Head of caudate nucleus (tissue), 42 donors: ENCODE data around the gene EXOC1L.
A peak's percentile ranks its signal among the peaks of the same experiment; 100 is the strongest.
"Not testable (repeated sequence)": the region's sequence is repeated elsewhere in the genome, so short reads cannot be mapped to it uniquely, and the experiment has no call there.

ENCODE experiments used
- DNase-seq, 42 donors: peaks; one replicate each; pipeline versions ENCODE4 v3.0.0 to v3.0.0-alpha.2; 2020 to 2021; ENCODE audit warnings: mixed read lengths in 7 of 42
- intact Hi-C: fragments of 100-400 bp; cut with DNase I; formaldehyde crosslinking; loops from one replicate; pipeline ENCODE4 v1.15.0; 2022

The EXOC1L gene

DNA sequence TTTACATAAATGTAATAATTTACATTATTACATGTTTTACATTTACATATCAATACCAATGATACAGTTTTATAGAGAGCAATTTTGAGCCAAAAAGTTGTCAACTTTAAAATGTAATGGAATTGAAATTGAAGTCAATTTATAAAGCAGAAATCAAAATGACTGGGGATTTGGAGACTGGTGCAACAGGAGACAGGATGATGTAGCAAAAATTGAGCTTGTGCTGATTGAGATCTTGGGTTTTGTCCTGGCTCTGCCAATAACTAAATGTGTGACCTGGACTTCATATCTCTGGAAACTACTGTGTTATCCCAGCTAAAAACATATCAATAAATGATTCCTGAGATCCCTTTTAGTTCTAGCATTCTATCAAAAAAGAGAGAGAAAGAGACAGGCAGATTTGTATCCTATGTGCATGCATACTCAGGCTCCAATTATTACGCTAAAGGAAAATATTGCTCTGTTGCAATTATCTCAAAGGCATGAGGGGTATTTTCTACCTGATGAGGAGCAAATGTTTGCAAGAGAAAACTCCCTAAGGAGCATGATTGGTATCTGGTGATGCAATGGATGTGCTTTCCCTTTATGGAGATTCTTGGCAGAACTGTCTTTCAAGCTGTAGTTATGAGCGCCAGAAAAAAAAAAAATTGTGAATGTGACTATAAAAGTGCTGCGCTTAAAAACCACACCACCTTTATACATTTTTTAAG, 14.7 kb downstream of the EXOC1L start:
- no peak for DNase-seq
- intact Hi-C loops, result no loop called here

DNA sequence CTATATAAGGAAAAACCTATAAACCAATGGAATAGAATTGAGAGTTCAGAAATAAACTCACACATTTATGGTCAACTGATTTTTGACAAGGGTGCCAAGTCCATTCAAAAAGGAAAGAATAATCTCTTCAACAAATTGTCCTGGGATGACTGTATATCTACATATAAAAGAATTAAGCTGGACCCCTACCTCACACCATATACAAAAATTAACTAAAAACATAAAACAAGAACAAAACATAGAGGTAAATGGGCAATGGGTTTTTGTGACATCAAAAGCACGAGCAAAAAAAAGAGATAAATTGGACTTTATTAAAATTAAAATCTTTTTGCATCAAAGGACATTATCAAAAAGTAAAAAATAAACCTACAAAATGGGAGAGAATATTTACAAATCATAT, 18.3 kb downstream of the EXOC1L start:
- DNase-seq, result no peak
- intact Hi-C loops, result no loop called here

DNA sequence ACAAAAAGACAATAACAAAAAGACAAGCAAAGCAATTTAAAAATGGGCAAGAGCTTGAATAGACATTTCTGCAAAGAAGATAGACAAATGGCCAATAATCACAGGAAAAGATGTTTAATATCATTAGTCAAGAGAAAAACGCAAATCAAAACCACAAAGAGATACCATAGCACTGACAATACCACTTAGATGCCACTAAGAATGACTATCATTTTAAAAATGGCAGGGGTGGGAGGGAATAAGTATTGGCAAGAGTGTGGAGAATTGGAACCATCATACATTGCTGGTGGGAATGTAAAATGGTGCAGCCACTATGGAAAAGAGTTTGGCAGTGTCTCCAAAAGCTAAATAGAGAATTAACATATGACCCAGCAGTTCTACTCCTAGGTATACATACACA, 18.8 kb downstream of the EXOC1L start:
- intact Hi-C loops, result no loop called here
- DNase-seq, result no peak

DNA sequence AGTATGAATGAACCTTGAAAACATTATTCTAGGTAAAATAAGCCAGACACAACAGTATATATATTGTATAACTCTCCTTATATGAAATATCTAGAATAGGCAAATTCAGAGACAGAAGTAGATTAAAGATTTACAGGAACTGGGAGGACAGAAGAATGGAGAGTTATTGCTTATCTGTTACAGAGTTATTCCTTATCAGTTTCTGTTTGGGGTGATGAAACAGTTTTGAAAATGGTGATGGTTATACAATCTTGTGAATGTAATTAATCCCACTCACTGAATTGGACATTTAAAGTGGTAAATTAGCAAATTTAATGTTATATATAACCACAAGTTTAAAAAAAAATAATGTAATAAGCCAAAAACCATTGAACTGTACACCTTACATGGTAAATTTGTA, 19.4 kb downstream of the EXOC1L start:
- intact Hi-C loops, result no loop called here
- no peak for DNase-seq

DNA sequence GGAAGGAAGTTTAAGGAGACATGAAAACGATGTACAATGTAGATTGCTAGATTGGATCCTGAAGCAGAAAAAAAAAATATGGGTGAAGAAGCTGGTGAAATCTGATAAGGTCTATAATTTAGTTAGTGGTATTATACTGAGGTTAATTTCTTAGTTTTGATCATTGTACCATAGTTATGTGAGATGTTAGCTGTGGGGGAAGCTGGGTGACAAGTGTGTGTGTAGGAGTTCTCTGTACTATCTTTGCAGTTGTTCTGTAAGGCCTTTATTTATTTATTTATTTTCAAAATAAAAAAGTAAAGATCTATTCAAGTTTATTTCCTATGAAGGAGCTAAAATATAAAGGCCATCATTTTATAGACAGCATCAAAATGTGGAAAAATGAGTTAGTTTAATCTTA, 21.4 kb downstream of the EXOC1L start:
- no peak for DNase-seq
- intact Hi-C loops, result no loop called here

DNA sequence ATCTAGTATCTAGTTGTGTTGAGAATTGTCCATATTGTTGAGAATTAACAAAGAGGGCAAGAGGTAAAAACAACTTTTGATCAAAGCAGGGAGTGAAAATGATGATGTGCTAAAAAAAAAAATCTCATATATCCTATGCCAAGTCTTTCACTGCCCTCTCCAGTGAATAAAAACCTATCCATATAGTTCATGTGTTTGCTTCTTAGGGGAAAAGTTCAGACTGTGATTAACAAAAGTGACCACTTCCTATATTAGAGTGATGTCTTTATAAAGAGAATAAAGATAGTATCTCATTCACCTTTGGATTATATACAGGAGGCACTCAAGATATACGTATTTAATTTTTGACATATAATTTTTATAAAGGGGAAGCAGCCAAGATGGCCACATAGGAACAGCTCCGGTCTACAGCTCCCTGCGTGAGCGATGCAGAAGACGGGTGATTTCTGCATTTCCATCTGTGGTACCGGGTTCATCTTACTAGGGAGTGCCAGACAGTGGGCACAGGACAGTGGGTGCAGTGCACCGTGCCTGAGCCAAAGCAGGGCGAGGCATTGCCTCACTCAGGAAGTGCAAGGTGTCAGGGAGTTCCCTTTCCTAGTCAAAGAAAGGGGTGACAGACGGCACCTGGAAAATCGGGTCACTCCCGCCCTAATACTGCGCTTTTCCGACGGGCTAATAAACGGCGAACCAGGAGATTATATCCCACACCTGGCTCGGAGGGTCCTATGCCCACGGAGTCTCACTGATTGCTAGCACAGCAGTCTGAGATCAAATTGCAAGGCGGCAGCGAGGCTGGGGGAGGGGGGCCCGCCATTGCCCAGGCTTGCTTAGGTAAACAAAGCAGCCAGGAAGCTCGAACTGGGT, 22.0 kb downstream of the EXOC1L start:
- DNase-seq, intact Hi-C loops: not testable (repeated sequence)

DNA sequence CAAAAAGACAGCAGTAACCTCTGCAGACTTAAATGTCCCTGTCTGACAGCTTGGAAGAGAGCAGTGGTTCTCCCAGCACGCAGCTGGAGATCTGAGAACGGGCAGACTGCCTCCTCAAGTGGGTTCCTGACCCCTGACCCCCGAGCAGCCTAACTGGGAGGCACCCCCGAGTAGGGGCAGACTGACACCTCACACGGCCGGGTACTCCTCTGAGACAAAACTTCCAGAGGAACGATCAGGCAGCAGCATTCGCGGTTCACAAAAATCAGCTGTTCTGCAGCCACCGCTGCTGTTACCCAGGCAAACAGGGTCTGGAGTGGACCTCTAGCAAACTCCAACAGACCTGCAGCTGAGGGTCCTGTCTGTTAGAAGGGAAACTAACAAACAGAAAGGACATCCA, 22.7 kb downstream of the EXOC1L start:
- DNase-seq, intact Hi-C loops: not testable (repeated sequence)

DNA sequence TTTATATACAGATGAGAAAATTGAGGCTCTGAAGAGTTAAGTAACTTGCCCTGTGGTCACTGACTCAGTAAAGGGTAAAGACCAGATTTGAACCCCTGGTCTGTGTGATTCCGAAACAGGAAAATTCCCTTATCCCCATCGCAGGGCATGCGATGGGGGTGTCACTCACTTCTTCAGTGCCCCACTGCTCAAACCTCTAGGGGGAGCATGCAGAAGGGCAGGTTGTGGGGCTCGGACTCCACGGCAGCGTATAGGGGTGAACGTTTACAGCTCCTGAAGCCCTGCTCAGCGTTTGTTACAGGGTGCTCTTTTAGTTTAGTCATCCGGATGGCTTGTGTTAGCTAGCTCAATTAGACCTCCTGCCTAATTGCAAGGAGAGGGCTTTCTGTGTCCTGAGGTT, 30.1 kb downstream of the EXOC1L start:
- intact Hi-C loops, result no loop called here
- DNase-seq, result no peak

DNA sequence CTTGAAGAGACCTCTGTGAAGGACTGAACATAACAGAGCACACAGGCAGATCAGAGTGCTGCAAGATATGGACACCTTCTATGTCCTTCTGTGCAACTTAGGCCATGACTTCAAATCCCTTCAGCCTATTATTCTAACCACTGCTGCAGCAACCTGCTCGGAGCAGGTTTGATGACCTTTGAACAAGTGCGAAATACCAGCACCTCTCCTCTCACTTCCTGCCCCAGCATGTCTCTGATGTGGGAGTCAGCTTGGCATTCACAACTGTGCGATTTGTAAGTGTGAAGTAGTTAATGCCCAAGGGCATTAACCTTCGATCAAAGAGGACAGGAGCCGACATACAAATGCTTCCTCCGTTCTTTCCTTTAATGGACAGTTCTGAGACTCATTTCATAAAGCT, 32.3 kb downstream of the EXOC1L start:
- no peak for DNase-seq
- intact Hi-C loops, result no loop called here

DNA sequence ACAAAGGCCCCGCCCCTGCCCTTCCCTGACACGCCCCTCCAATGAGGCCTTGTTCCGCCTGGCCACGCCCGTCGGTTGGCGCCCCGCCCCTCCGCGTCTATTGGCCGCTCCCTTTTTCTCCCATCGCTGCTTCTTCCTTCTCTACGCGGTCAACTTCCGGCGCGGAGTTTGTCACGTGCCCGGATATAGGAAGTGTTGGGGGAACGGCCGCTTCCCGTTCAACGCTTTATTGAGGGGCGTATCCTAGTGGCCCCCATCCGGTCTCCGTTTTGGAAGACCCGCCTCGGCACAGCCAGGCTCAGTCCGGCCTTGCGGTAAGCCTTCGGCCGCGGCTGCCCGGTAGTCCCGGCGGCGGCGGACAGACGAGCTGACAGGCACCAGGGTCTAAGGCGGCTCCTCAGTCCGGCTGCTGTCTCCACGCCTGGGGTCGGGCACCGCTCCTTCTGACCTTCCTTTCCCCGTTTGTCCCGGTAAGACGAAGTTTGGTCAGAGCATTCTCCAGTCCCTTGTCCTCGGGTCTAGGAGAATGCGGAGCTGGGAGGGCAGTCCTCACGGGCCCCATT, 34.0 kb downstream of the EXOC1L start, which contains the start of gene EXOC1:
TSS of gene EXOC1 (plus strand) at position 165 of the 563 bp plus-strand sequence. CDS start 4,676 bp downstream, outside the sequence.
- intact Hi-C loops, result no loop called here
- peak; percentile 98 to 100 (median 99) for DNase-seq

DNA sequence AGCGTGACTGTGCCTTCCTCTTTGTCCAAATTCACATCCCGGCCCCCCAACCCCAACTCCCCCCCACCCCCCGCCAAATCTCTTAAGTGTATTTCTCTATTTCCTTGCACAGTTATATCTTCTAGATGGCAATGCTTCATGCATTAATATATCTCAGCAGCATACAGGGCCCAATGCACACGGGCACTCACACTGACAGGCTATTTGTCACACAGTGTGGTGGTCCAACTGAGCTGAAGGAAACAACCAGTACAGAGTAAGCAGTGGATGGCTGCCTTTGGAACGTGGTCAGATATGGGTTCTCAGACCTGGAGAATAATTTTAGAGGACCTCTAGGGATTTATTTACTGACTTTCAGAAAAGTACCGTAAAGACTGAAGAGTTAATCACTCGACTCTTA, 34.5 kb downstream of the EXOC1L start:
- intact Hi-C loops, result no loop called here
- DNase-seq, result peak in 1 of 42 donors; percentile 4

DNA sequence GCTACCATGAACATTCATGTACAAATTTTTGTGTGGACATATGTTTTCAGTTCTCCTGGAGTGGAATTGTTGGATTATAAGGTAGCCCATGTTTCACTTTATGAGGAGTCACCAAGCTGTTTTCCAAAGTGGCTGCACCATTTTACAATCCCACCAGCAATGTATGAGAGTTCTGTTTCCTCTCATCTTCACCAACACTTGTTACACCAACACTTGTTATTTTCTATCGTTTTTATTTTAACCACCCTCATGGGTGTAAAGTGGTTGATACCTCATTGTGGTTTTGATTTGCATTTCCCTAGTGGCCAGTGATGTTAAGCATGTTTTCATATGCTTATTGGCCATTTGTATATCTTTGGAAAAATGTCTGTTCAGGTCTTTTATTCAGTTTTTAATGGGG, 38.0 kb downstream of the EXOC1L start:
- intact Hi-C loops, result no loop called here

DNA sequence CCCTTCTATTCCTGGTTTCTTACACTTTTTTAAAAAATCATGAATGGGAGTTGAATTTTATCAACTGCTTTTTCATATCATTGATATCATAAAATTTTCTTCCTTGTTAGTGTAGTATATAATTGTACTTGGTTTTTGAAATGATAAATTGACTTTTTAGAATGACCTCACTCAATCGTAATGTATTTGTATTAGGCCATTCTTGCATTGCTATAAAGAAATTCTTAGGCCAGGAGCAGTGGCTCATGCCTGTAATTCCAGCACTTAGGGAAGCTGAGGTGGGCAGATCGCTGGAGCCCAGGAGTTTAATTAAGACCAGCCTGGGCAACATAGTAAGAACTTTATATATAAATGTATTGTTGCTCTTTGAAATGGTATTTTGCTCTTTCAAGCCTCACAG, 40.1 kb downstream of the EXOC1L start:
- intact Hi-C loops, result no loop called here
- no peak for DNase-seq

More for the DNA sequence above, 38.0 kb downstream of the EXOC1L start:
- DNase-seq, result no peak

DNA sequence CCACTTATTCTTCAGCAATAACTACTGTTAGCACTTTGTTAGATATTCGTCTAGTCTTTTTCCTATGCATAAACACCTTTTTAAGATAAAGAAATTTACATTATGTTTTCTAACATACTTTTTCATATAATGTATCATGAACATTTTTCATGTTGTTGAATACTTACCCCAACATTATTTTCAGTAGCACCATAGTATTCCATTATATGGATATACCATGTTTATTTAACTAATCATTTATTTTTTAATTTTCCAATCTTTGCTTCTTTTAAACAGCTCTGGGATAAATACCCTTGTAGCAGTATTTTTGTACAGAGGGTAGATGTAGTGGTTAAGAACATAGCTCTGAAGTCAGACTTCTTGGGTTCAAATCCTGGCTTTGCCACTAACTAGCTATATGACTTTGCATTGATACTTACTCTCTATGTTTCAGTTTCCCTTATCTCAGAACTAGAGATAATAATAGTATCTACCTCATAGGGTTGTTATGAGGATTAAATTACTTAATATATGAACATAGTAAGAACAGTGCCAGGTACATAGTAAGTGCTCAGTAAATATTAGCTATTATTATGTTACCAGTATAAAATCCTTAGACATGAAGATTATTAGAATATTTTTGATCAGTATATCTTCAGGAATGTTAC, 45.1 kb downstream of the EXOC1L start:
- DNase-seq, result no peak
- intact Hi-C loops, result no loop called here

DNA sequence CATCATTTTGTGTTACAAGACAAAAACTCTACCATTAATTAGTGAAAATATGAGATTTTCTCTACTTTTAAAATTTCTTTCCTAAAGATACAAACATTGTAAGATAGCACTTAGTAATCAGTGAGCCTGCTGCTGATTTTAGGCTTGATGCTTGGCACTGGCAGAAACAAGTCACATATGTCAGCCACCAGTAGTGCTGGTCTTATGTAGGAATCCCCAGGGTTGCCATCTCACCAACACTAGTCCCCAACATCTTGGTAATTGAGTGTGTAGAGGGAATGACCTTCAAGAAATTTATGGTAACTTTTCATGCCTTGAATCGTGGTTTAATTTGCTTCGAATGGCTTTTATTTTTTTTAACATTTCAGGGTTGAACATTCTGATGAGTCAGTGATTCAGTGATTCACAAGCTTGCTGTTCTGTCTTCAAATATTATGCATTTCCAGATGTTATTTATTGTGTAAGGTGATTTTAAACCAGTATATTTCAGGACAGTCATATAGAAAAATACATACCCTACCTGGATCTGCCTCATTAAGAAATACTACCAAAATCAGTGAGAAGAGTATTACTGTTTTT, 45.7 kb downstream of the EXOC1L start:
- no peak for DNase-seq
- intact Hi-C loops, result no loop called here

DNA sequence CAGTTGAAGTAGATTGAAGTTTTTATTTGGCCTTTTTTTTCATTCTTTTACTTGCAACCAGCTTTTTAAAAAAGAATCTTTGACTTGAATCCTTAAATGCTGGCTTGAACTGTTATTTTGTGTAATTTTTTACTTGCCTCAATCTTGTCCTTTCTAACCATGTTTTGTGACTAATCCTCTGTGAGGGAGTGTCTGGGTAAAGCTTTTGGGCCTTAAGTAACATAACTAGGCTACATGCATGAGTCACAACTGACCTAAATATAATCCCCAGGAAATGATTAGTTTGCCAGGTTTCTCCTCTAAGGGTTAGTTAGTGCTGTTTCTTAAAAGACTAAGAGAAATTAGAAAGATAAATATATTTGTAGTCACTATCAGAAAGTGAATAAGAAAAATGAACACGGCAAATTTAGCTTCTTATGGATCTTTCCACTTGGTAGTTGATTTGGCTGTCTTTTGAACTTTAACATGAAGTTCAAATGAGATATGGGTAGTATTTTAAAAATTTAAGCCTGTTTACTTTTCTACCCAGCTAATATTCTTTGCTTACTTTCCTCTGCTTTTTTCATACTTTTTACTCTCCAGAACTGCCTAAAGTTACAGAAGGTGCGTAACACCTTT, 46.8 kb downstream of the EXOC1L start:
- intact Hi-C loops, result no loop called here
- no peak for DNase-seq

DNA sequence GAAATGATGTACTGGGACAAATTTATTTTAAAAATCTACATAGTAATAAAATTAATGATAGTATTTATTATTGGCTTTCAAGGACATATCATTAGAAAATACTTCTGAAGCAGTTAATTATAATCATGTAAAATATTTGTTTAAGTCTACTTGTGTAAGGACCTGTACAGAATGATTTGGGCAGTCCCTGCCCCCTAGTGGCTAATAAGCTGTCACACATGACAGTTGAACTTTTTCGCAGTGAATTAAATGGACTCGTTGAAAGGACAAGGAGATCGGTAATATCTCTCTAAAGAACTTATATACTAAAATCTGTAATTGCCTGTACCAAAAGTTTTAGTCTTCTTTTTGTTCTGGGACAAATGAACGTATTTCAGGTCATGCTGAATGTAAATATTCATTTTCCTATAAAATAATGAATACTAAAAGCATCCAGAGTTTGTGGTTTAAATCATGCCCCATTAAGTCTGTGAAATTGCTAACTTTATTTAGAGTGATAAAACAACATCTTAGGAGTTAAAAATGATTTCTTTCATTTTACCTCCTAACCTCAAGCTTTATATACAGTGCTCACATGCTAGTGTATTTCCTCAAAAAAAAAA, 47.5 kb downstream of the EXOC1L start:
- peak in 10 of 42 donors; percentile 6 to 56 (median 18) for DNase-seq
- intact Hi-C loops, result no loop called here

DNA sequence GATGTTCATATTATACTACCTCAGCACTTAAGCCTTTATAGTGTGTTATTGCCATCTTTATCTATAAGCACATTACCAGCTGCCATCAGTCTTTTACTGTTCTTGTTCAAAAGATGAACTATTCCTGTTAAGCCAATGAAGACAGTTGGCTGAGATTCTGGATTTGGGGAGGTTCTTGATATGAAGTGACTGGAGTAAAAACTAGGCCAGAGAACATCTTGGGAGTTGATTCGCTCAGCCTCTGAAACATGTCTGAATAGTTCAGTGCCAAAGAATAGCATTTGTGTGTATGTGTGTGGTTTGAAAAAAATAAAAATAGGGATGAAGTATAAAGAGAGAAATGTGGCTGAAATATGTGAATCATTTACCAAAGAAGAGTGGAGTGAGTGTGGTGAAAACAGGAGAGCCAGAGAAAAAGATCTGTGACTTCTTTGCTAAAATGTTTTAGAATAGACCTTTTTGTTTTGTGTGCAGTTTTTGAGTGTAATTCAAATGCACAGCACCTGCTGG, 49.0 kb downstream of the EXOC1L start:
- intact Hi-C loops, result no loop called here
- DNase-seq, result no peak
